Esophagus muscularis mucosa (tissue), 4 donors: Measurements from ENCODE around the gene NT5C1A. TPM values are rescaled to one million over a fixed set of nuclear protein-coding genes. Genes with fewer than 3 reads are reported as not detected.

Source experiments
- DNase-seq: peaks from one replicate; pipeline ENCODE4 v3.0.0-alpha.2; 2017; ENCODE audit errors: extremely low spot score
- H3K27ac ChIP-seq, 4 donors: fragments of 200-600 bp; sonication (generic); replicated peaks in 1 of 4; 1 replicate in 3 of 4; 2 replicates in 1 of 4; pipeline ENCODE4 v1.5.1; 2016 to 2019; ENCODE audit warnings: mild to moderate bottlenecking in 1 of 4
- H3K27me3 ChIP-seq, 4 donors: fragments of 200-600 bp; sonication (generic); one replicate each; pipeline versions ENCODE4 v1.5.1 to v1.6.0; 2016 to 2019
- H3K36me3 ChIP-seq, 4 donors: fragments of 200-600 bp; sonication (generic); one replicate each; pipeline ENCODE4 v1.5.1; 2016 to 2019
- H3K4me1 ChIP-seq, 4 donors: fragments of 200-600 bp; sonication (generic); one replicate each; pipeline ENCODE4 v1.5.1; 2016 to 2019
- H3K4me3 ChIP-seq, 4 donors: fragments of 200-600 bp; sonication (generic); 1 replicate in 2 of 4; 2 replicates in 2 of 4; pipeline ENCODE4 v1.5.1; 2016 to 2019; ENCODE audit warnings: mild to moderate bottlenecking in 4 of 4, moderate library complexity in 1 of 4
- H3K9me3 ChIP-seq, 4 donors: fragments of 200-600 bp; sonication (generic); 1 replicate in 3 of 4; 2 replicates in 1 of 4; pipeline ENCODE4 v1.5.1; 2016 to 2019
- EP300 ChIP-seq: sonication (generic); formaldehyde crosslinking; IDR thresholded peaks from one replicate; pipeline ENCODE4 v1.6.1; 2017; ENCODE audit warnings: antibody characterized with exemption
- POLR2A ChIP-seq: fragments of 450-650 bp; IDR thresholded peaks from one replicate; pipeline ENCODE4 v1.6.1; 2017; ENCODE audit warnings: antibody characterized with exemption, moderate library complexity, mild to moderate bottlenecking, low read depth
- POLR2AphosphoS5 ChIP-seq, 2 donors: sonication (generic); formaldehyde crosslinking; IDR thresholded peaks; one replicate each; pipeline ENCODE4 v1.6.1; 2017; ENCODE audit warnings: antibody characterized with exemption in 2 of 2
- WGBS: methylation state at CpG from one replicate; pipeline ENCODE4 v1.1.5; 2018; 5-methylcytosine and 5-hydroxymethylcytosine counted together
- intact Hi-C: fragments of 100-400 bp; cut with DNase I; formaldehyde crosslinking; loops from one replicate; pipeline ENCODE4 v1.15.1; 2023
- total RNA-seq, 4 donors: library from RNA; depleted of rRNA; stranded (reverse); fragments of >200 nt; gene quantifications; one replicate each; pipeline versions ENCODE4 v1.1.0 to v1.2.1, GENCODE V29; 2016
- TF ChIP-seq, protein P1 (sequence below), 3 experiments: fragments of 200-600 bp in 2 of 3; fragments of 450-650 bp in 1 of 3; sonication (generic) in 2 of 3; IDR thresholded peaks; one replicate each; pipeline ENCODE4 v1.5.1; 2017 to 2019; ENCODE audit warnings: antibody characterized with exemption in 3 of 3, mild to moderate bottlenecking in 2 of 3, moderate library complexity in 1 of 3

The NT5C1A gene
- total RNA-seq, 4 donors from 2014 or later: 0.26 TPM; not detected in 3

DNA sequence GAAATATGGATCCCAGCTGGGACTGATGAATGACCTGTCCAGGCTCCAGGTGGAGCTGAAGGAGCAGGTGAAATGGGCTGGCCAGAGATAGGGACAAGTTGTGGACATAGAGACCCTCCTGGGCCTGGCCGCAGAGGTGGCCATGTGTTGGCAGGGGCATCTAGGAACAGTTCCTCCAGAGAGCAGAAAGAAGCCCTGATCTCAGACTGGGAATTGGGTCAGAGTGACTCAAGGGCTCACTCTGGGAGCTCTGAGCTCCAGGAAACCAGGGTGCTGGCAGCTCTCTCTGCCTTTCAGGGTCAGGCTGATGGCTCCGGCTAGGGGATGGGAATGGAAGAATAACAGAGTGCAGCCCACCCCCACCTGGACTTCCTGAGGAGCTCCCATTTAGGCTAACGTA is 3.0 kb downstream of the NT5C1A start:
- no peak for DNase-seq
- no peaks in the 10 kb centered on the region for H3K36me3 ChIP-seq
- intact Hi-C loops: no loop called here
- 96% methylated on average over 3 of the region's 3 CpGs for WGBS
- TF ChIP-seq POLR2AphosphoS5 (IDR thresholded peaks at IDR 0.05): no peak
- TF ChIP-seq, protein P1, sequence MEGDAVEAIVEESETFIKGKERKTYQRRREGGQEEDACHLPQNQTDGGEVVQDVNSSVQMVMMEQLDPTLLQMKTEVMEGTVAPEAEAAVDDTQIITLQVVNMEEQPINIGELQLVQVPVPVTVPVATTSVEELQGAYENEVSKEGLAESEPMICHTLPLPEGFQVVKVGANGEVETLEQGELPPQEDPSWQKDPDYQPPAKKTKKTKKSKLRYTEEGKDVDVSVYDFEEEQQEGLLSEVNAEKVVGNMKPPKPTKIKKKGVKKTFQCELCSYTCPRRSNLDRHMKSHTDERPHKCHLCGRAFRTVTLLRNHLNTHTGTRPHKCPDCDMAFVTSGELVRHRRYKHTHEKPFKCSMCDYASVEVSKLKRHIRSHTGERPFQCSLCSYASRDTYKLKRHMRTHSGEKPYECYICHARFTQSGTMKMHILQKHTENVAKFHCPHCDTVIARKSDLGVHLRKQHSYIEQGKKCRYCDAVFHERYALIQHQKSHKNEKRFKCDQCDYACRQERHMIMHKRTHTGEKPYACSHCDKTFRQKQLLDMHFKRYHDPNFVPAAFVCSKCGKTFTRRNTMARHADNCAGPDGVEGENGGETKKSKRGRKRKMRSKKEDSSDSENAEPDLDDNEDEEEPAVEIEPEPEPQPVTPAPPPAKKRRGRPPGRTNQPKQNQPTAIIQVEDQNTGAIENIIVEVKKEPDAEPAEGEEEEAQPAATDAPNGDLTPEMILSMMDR (IDR thresholded peaks at IDR 0.05): no peak
- no peak for TF ChIP-seq EP300
- no peak for TF ChIP-seq POLR2A
- peaks cover 0 to 55% (median 13%) of the 10 kb centered on the region in 4 donors for H3K27me3 ChIP-seq
- no peak overlapping the region for H3K27ac ChIP-seq
- peaks cover 18 to 24% (median 19%) of the 10 kb centered on the region in 4 donors for H3K4me1 ChIP-seq
- no peak overlapping the region for H3K4me3 ChIP-seq
- no peaks in the 10 kb centered on the region for H3K9me3 ChIP-seq

DNA sequence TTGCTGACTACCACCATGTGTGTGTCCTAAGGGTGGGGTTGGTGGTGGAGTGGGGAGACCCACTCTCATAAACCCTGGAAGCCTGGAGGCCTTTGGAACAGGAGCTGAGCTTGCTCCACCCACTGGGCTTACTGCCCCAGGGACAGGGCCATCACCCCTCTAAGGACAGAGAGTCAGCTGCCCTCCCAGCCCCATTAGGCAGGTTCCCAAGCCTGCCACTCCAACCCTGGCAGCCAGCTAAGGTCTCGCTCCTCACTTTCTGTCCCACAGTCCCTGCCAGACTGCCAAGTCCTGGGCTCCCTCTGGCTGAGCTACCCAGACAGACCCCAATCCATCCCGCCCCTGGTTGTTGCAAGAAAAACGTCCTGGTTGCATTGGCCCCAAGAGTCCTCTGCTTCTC is 3.8 kb downstream of the NT5C1A start:
- no peak for DNase-seq
- peaks cover 18 to 24% (median 19%) of the 10 kb centered on the region in 4 donors for H3K4me1 ChIP-seq
- no peak for TF ChIP-seq POLR2AphosphoS5 (IDR thresholded peaks at IDR 0.05)
- intact Hi-C loops: no loop called here
- H3K27ac ChIP-seq: no peak overlapping the region
- peaks cover 0 to 55% (median 13%) of the 10 kb centered on the region in 4 donors for H3K27me3 ChIP-seq
- no peaks in the 10 kb centered on the region for H3K36me3 ChIP-seq
- no peak overlapping the region for H3K4me3 ChIP-seq
- WGBS: 82% methylated on average over 2 of the region's 3 CpGs
- H3K9me3 ChIP-seq: no peaks in the 10 kb centered on the region

DNA sequence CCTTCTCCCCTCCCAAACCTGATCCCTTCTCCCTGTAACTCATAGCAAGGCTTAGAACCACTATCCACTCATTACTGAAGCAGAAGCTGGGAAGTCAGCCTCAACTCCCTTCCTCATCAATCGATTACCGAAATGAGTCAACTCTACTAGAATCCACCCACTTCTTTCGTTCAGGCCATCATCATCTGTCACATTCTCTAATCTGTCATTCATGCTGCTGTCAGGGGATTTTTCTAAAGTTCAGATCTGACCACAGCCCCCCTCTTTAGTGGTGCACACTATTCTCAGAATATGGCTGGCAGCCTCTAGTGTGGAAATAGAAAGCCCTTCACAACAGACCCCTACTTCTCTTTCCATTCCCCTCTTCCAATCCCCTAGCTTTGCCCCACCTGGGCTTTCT is 5.1 kb downstream of the NT5C1A start:
- no peak overlapping the region for H3K27ac ChIP-seq
- no peak overlapping the region for H3K4me3 ChIP-seq
- no peaks in the 10 kb centered on the region for H3K36me3 ChIP-seq
- WGBS: 91% methylated on average over 3 of the region's 3 CpGs
- TF ChIP-seq EP300: no peak
- no peak for TF ChIP-seq POLR2AphosphoS5 (IDR thresholded peaks at IDR 0.05)
- TF ChIP-seq, protein P1 (IDR thresholded peaks at IDR 0.05): no peak
- DNase-seq: no peak
- H3K4me1 ChIP-seq: peaks cover 9 to 18% (median 10%) of the 10 kb centered on the region in 4 donors
- peaks cover 0 to 42% (median 8%) of the 10 kb centered on the region in 4 donors for H3K27me3 ChIP-seq
- intact Hi-C loops: no loop called here
- no peaks in the 10 kb centered on the region for H3K9me3 ChIP-seq

DNA sequence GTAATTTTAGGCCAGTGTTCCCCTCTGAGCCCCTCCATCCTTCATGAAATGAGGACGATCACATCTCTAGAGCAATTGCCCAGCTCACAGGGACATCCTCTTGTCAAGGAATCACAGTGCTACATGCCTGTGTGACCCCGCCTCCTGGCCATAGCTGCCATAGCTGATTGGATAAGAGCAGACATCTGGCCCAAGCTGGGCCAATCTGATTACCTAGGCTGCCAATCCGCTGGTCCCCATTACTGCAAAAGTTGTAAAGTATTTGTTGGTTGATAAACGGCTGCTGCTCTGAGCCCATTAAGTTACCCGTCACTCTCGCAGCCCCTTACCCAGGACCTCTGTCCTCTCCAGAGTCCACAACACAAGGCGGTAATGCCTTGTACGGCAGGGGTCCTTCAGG is 8.3 kb downstream of the NT5C1A start:
- WGBS: 85% methylated on average over 8 of the region's 8 CpGs
- peaks cover 0 to 15% (median 0%) of the 10 kb centered on the region in 4 donors for H3K27me3 ChIP-seq
- H3K36me3 ChIP-seq: no peaks in the 10 kb centered on the region
- H3K9me3 ChIP-seq: no peaks in the 10 kb centered on the region
- no peak for DNase-seq
- intact Hi-C loops: no loop called here
- H3K27ac ChIP-seq: no peak overlapping the region
- no peak for TF ChIP-seq EP300
- TF ChIP-seq, protein P1 (IDR thresholded peaks at IDR 0.05): no peak
- TF ChIP-seq POLR2A: no peak
- no peak for TF ChIP-seq POLR2AphosphoS5 (IDR thresholded peaks at IDR 0.05)
- H3K4me1 ChIP-seq: peaks cover 0 to 6% (median 0%) of the 10 kb centered on the region in 4 donors
- H3K4me3 ChIP-seq: no peak overlapping the region

DNA sequence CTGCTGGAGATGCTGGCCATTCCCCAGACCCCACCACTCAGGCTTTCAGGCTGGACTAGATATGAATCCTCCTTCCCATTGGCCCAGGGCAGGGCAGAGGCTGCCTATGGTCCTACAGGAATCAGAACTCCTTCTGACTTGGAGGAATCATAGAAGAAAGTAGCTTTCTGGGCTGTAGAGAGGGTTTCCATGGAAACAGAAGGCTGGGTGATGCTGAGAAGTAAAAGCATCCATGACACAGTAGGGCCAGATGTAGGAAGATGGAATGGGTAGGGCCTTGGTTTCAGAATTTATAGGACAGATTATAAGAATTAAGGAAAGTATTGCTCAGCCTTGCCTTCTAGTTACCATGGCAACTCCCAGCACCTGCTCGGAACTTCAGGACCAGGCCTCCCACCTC is 9.0 kb downstream of the NT5C1A start:
- no peak for TF ChIP-seq EP300
- no peak for TF ChIP-seq POLR2AphosphoS5 (IDR thresholded peaks at IDR 0.05)
- TF ChIP-seq POLR2A: no peak
- TF ChIP-seq, protein P1 (IDR thresholded peaks at IDR 0.05): no peak
- peaks cover 0 to 8% (median 0%) of the 10 kb centered on the region in 4 donors for H3K27me3 ChIP-seq
- no peaks in the 10 kb centered on the region for H3K36me3 ChIP-seq
- H3K4me1 ChIP-seq: peaks cover 0 to 2% (median under 1%) of the 10 kb centered on the region in 4 donors
- 93% methylated on average over 1 of the region's 1 CpG for WGBS
- intact Hi-C loops: no loop called here
- no peak for DNase-seq
- H3K27ac ChIP-seq: no peak overlapping the region
- no peaks in the 10 kb centered on the region for H3K9me3 ChIP-seq
- no peak overlapping the region for H3K4me3 ChIP-seq
